GM12878 (cell line): ENCODE measurements around the gene CTXND1. TPM values are rescaled to one million over a fixed set of nuclear protein-coding genes. Genes with fewer than 3 reads are reported as not detected.

Experiments used
- MAX ChIP-seq: IDR thresholded peaks from 2 replicates; pipeline ENCODE4 v1.6.1; 2012; ENCODE audit warnings: low read depth, low read length, improper control_type of control experiment
- RUNX3 ChIP-seq: IDR thresholded peaks from 2 replicates; pipeline ENCODE4 v1.6.1; 2012; ENCODE audit warnings: low read length, inconsistent platforms
- TCF12 ChIP-seq: IDR thresholded peaks from 2 replicates; pipeline ENCODE4 v1.6.1; 2011; ENCODE audit warnings: low read depth, mild to moderate bottlenecking, low read length
- polyA plus RNA-seq, 11 experiments: library from polyadenylated mRNA; depleted of rRNA in 4 of 11; unstranded in 6 of 11; stranded (reverse) in 5 of 11; fragments of >200 nt; fragmentation: Nextera tagmentation in 4 of 11; fragmentation: Illumina TruSeq in 1 of 11; extraction: Ambion mirVana in 4 of 11; extraction: Trizol in 1 of 11; gene quantifications; 1 replicate in 1 of 11; 2 replicates in 10 of 11; pipeline versions ENCODE4 v1.2.1 to v1.2.3, GENCODE V29; 2011 to 2016; ENCODE audit warnings: inconsistent platforms in 2 of 11, missing spikeins in 2 of 11, low read depth in 1 of 11
- total RNA-seq, 4 experiments: library from RNA; depleted of rRNA in 3 of 4; stranded (reverse); fragments of >200 nt in 3 of 4; fragmentation: Illumina TruSeq in 1 of 4; extraction: Trizol in 1 of 4; gene quantifications; 2 replicates each; pipeline versions ENCODE4 v1.2.1 to v1.2.3, GENCODE V29; 2013 to 2021
- TF ChIP-seq, protein P1 (sequence below): fragments of 150-350 bp; IDR thresholded peaks from 2 replicates; pipeline ENCODE4 v1.6.1; 2016; ENCODE audit warnings: low read depth, low read length
- TF ChIP-seq, protein P2 (sequence below): fragments of 450-650 bp; formaldehyde crosslinking; IDR thresholded peaks from 2 replicates; pipeline ENCODE4 v1.4.0; 2022; ENCODE audit warnings: mild to moderate bottlenecking, moderate library complexity

The CTXND1 gene
- total and polyA plus RNA-seq, 10 of the 15 experiments (the other 5 are each of a cell fraction or from before 2014, with no cell fraction given): under 0.01 to 0.03 (median 0.02) TPM; not detected in 7

GRCh38 chr15:80194186-80194585 lies 57.8 kb downstream of the CTXND1 start (continued):
- TF ChIP-seq MAX (no peak), RUNX3 (no peak), TCF12 (no peak)
- TF ChIP-seq, protein P1, sequence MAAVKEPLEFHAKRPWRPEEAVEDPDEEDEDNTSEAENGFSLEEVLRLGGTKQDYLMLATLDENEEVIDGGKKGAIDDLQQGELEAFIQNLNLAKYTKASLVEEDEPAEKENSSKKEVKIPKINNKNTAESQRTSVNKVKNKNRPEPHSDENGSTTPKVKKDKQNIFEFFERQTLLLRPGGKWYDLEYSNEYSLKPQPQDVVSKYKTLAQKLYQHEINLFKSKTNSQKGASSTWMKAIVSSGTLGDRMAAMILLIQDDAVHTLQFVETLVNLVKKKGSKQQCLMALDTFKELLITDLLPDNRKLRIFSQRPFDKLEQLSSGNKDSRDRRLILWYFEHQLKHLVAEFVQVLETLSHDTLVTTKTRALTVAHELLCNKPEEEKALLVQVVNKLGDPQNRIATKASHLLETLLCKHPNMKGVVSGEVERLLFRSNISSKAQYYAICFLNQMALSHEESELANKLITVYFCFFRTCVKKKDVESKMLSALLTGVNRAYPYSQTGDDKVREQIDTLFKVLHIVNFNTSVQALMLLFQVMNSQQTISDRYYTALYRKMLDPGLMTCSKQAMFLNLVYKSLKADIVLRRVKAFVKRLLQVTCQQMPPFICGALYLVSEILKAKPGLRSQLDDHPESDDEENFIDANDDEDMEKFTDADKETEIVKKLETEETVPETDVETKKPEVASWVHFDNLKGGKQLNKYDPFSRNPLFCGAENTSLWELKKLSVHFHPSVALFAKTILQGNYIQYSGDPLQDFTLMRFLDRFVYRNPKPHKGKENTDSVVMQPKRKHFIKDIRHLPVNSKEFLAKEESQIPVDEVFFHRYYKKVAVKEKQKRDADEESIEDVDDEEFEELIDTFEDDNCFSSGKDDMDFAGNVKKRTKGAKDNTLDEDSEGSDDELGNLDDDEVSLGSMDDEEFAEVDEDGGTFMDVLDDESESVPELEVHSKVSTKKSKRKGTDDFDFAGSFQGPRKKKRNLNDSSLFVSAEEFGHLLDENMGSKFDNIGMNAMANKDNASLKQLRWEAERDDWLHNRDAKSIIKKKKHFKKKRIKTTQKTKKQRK: no peak
- TF ChIP-seq, protein P2, sequence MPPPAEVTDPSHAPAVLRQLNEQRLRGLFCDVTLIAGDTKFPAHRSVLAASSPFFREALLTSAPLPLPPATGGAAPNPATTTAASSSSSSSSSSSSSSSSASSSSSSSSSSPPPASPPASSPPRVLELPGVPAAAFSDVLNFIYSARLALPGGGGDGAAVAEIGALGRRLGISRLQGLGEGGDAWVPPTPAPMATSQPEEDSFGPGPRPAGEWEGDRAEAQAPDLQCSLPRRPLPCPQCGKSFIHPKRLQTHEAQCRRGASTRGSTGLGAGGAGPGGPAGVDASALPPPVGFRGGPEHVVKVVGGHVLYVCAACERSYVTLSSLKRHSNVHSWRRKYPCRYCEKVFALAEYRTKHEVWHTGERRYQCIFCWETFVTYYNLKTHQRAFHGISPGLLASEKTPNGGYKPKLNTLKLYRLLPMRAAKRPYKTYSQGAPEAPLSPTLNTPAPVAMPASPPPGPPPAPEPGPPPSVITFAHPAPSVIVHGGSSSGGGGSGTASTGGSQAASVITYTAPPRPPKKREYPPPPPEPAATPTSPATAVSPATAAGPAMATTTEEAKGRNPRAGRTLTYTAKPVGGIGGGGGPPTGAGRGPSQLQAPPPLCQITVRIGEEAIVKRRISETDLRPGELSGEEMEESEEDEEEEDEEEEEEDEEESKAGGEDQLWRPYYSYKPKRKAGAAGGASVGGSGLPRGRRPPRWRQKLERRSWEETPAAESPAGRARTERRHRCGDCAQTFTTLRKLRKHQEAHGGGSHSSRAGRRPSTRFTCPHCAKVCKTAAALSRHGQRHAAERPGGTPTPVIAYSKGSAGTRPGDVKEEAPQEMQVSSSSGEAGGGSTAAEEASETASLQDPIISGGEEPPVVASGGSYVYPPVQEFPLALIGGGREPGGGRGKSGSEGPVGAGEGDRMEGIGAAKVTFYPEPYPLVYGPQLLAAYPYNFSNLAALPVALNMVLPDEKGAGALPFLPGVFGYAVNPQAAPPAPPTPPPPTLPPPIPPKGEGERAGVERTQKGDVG (CRISPR knock-in tag): no peak
